Epithelial cell of proximal tubule (primary cell): ENCODE data around the gene NFIA. TPM values are rescaled to one million over a fixed set of nuclear protein-coding genes. Genes with fewer than 3 reads are reported as not detected.

ENCODE experiments used
- DNase-seq: peaks from one replicate; pipeline ENCODE4 v3.0.0-alpha.2; 2011; ENCODE audit warnings: low read depth
- H3K4me3 ChIP-seq: 2 replicates; pipeline ENCODE4 v1.5.1; 2011; ENCODE audit warnings: low read depth, mild to moderate bottlenecking, low read length
- total RNA-seq: library from RNA; depleted of rRNA; stranded (reverse); fragments of >200 nt; gene quantifications from 2 replicates; pipeline ENCODE4 v1.2.3, GENCODE V29; 2015
- TF ChIP-seq, protein P1 (sequence below): conservative IDR thresholded peaks from 2 replicates; pipeline ENCODE4 v1.5.1; 2012; ENCODE audit warnings: low read depth, mild to moderate bottlenecking, low read length

The NFIA gene
- total RNA-seq, 1 donor from 2014 or later, result 1.6 TPM

DNA sequence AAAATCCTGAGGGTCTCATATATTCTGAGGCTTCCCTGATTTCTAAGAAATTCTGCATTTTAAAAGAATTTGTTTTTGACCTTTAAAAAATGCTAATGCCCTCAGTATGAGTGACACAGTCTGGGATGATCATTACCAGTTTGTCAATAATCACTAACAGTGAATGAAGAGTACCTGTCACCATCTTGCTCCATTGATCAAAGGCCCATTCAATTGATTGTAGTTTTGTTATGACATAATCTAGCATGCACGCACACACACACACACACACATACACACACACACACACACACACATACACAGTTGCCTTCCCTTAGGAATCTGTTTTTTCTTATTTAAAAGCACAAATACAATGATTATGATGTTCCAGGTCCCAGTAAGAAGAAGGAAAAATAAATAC is 250.4 kb downstream of the NFIA start:
- TF ChIP-seq, protein P1, sequence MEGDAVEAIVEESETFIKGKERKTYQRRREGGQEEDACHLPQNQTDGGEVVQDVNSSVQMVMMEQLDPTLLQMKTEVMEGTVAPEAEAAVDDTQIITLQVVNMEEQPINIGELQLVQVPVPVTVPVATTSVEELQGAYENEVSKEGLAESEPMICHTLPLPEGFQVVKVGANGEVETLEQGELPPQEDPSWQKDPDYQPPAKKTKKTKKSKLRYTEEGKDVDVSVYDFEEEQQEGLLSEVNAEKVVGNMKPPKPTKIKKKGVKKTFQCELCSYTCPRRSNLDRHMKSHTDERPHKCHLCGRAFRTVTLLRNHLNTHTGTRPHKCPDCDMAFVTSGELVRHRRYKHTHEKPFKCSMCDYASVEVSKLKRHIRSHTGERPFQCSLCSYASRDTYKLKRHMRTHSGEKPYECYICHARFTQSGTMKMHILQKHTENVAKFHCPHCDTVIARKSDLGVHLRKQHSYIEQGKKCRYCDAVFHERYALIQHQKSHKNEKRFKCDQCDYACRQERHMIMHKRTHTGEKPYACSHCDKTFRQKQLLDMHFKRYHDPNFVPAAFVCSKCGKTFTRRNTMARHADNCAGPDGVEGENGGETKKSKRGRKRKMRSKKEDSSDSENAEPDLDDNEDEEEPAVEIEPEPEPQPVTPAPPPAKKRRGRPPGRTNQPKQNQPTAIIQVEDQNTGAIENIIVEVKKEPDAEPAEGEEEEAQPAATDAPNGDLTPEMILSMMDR, result no peak
- H3K4me3 ChIP-seq, result no peak overlapping the region
- DNase-seq, result no peak

DNA sequence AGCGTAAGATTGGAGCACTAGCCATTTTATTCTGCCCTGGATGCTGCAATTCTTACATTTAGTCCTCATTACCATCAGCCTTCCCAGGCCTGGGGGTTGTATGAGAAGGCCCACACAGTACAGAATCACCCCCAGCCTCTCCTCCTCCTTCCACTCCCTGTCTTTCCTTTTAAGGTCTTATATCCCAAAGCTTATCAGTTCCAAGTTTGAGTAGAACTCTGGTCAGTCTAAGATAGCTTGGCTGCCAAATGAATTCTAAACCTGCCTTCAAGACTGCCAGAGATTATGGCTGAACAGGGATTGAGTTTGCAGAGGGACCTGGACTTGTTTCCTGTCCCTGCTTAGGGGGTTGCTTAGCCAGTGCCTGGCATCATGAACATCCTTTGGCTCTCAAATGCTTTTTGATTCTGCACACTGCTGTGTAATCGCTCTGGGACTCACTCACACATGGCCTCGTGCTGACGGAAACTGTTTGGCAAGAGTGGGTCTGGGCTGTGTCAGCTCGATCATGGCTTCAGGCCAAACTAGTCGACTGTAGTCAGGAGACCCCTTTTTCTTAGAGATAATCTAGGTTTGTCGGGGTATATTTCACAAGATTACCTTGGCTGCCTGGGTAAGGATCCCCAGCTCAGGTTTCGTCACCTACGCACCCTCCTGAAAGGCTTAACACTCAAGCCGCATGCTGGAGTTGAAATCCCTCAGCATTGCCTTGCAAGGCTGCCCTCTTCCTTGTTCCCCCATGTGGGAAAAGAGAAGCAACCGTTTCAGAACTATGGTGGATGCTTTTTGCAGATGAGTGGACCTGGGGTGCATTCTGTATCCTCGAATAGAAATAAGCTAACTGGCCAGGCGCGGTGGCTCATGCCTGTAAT is 252.6 kb downstream of the NFIA start:
- DNase-seq, result no peak
- TF ChIP-seq, protein P1, result no peak
- H3K4me3 ChIP-seq, result no peak overlapping the region

DNA sequence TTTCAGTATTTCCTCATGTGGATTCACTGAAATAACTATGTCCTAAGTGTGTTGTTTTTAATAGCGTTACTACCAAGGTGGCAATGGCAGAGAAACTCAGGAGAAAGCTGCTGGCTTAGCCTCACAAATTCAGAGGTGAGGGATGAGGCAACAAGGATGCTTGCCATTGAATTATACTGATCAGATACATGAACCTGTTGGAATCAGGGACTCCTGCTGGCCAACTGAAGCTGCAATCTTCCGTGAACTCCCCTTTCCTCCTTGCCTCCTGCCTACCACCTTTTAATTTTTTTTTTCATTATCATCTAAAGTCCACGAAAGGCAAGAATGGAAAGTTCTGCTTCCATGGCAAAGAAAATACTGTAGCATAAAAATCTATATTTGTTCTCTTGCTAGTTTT is 254.7 kb downstream of the NFIA start:
- TF ChIP-seq, protein P1, result peak; percentile 58
- H3K4me3 ChIP-seq, result no peak overlapping the region
- peak; percentile 7 for DNase-seq

DNA sequence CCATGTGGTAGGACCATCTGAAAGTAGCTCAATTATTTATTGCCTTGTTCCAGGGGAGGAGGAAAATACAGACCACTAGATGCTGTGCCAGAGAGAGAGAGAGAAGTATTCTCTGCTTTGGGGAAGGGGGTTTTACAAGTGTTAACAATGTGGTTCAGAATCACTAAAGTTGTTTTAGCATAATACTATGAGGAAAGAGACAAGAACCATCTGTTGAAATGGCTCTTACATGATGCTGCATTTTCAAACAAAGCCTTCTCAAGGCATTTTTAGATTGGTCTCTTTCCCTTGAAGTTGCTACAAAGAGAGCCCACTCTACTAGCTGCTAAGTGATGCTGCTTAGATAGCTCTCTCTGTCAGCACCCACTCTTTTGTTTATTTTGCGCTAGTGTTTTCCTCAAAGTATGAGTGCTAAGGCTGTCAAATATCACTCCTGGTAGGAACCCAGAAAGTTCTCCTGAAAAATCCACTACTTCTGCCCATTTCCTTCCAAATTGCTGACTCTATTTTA is 255.1 kb downstream of the NFIA start:
- TF ChIP-seq, protein P1, result no peak

DNA sequence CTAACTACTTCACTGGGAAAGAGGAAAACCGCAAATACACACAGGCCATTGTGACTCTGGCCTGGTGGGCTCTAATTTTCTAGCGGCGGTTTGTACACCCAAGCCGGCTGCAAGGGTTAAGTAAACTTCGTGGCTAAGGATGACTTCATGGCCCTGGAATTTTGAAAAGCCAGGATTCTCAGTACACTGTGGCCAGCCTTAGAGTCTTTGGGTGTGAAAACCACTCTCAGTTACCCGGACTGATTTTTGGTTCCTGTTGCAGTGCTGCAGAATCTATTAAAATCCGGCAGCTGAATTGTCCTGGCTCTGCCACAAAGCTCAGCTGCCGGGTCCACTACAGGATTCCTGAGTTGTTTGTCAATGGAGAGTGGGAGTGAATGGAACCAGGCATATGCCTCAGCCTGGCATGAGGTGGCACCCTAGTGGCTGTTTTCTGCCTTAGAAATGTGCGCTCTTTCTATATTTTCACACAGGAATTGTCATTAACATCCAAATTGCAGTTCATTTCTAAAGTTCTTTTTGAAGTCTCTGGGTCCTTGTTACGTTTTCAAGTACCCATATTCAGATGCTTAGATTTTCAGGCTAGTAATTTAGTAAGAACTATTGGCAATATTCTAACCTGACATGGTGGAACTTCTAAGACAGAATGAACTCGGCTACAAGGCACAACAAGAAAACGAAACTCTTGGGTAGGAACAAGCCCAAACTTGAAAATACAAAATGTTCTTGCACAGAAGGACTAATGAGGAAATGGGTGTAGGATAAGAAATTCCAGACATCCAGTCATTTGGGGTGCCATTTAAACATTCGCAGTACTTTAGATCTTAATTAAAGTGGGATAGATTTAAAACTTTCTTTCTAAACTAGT is 255.9 kb downstream of the NFIA start:
- TF ChIP-seq, protein P1, result peak; percentile 88
- peak overlapping the region; percentile 46 for H3K4me3 ChIP-seq
- peak; percentile 72 for DNase-seq

More for the DNA sequence above, 255.1 kb downstream of the NFIA start:
- peak; percentile 4 for DNase-seq
- peak overlapping the region; percentile 46 for H3K4me3 ChIP-seq

DNA sequence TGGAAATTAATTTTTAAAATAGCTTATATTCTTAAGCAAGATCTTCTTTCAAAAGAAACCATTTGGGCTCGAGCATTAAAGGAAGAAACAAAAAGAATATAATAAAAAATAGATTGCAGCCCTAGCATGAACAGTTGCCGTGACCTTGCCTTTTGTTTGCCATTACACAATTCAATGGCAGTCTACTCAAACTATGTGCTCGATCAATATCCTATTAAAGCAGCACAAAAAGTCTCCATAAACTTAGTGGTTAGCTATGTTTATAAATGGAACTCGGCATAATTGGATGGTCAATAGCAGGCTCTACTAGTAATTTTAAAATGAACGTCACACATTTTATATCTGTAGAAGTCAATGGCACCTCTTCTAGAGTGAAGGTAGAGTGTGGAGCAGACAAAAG is 256.5 kb downstream of the NFIA start:
- DNase-seq, result no peak
- TF ChIP-seq, protein P1, result no peak
- peak overlapping the region; percentile 46 for H3K4me3 ChIP-seq
